GM23338 (cell line): ENCODE measurements around the gene TNNT2. TPM values are rescaled to one million over a fixed set of nuclear protein-coding genes. Genes with fewer than 3 reads are reported as not detected.

Experiments
- ATAC-seq: fragments of 200-7000 bp; cut with Tn5 transposase; 3 replicates; pipeline ENCODE4 v1.9.1; 2020
- DNase-seq: peaks from one replicate; pipeline ENCODE4 v3.0.0-alpha.2; 2015; ENCODE audit warnings: low spot score
- H2AFZ ChIP-seq: fragments of 200-600 bp; sonication (generic); 2 replicates; pipeline ENCODE4 v1.8.0; 2016; ENCODE audit warnings: antibody characterized with exemption, mild to moderate bottlenecking, moderate library complexity
- H3F3A ChIP-seq: fragments of 200-600 bp; sonication (generic); replicated peaks from 2 replicates; pipeline ENCODE4 v1.8.0; 2017; ENCODE audit warnings: antibody characterized with exemption, mixed run types, low read depth
- H3K27ac ChIP-seq: fragments of 200-600 bp; sonication (generic); 2 replicates; pipeline ENCODE4 v1.6.1; 2016; ENCODE audit warnings: low read depth
- H3K27me3 ChIP-seq: fragments of 200-600 bp; sonication (generic); 2 replicates; pipeline ENCODE4 v1.8.0; 2016; ENCODE audit warnings: mild to moderate bottlenecking, mixed run types, moderate library complexity; ENCODE audit not compliant: insufficient read depth
- H3K36me3 ChIP-seq: fragments of 200-600 bp; sonication (generic); 2 replicates; pipeline ENCODE4 v1.8.0; 2016; ENCODE audit warnings: mild to moderate bottlenecking; ENCODE audit not compliant: insufficient read depth
- H3K4me1 ChIP-seq: fragments of 200-600 bp; sonication (generic); 2 replicates; pipeline ENCODE4 v1.8.0; 2016; ENCODE audit warnings: mild to moderate bottlenecking, moderate library complexity; ENCODE audit not compliant: insufficient read depth
- H3K4me2 ChIP-seq: fragments of 200-600 bp; sonication (generic); 2 replicates; pipeline ENCODE4 v1.7.1; 2017; ENCODE audit warnings: mixed run types
- H3K4me3 ChIP-seq: fragments of 200-600 bp; sonication (generic); 2 replicates; pipeline ENCODE4 v1.6.1; 2016; ENCODE audit warnings: mixed run types
- H3K79me2 ChIP-seq: fragments of 200-600 bp; sonication (generic); replicated peaks from 2 replicates; pipeline ENCODE4 v1.8.0; 2017; ENCODE audit warnings: mild to moderate bottlenecking; ENCODE audit not compliant: insufficient read depth
- H3K9me2 ChIP-seq: fragments of 200-600 bp; sonication (generic); 2 replicates; pipeline ENCODE4 v1.8.0; 2017; ENCODE audit not compliant: insufficient read depth
- H4K20me1 ChIP-seq: fragments of 200-600 bp; sonication (generic); replicated peaks from 2 replicates; pipeline ENCODE4 v1.8.0; 2017; ENCODE audit warnings: mild to moderate bottlenecking; ENCODE audit not compliant: insufficient read depth
- H3K27ac Mint-ChIP-seq: 2 replicates; pipeline ENCODE4 v1.8.0; 2020; ENCODE audit warnings: inconsistent platforms, mild to moderate bottlenecking, moderate library complexity, mixed read lengths
- H3K27me3 Mint-ChIP-seq: 3 replicates; pipeline ENCODE4 v1.8.0; 2022; ENCODE audit warnings: low read depth, mild to moderate bottlenecking, moderate library complexity, mixed read lengths, inconsistent platforms; ENCODE audit not compliant: insufficient read depth, poor library complexity
- H3K36me3 Mint-ChIP-seq: 3 replicates; pipeline ENCODE4 v1.8.0; 2021; ENCODE audit warnings: low read depth, mild to moderate bottlenecking, inconsistent platforms, moderate library complexity, mixed read lengths
- H3K4me1 Mint-ChIP-seq: 3 replicates; pipeline ENCODE4 v1.8.0; 2020; ENCODE audit warnings: mild to moderate bottlenecking, inconsistent platforms, mixed read lengths
- H3K4me3 Mint-ChIP-seq: 3 replicates; pipeline ENCODE4 v1.8.0; 2021; ENCODE audit warnings: moderate library complexity, mild to moderate bottlenecking, inconsistent platforms, mixed read lengths
- H3K9me3 Mint-ChIP-seq: 3 replicates; pipeline ENCODE4 v1.8.0; 2020; ENCODE audit warnings: moderate library complexity, mild to moderate bottlenecking, inconsistent platforms, mixed read lengths
- CREB1 ChIP-seq: fragments of 250-450 bp; sonication (Bioruptor Pico); IDR thresholded peaks from 2 replicates; pipeline ENCODE4 v1.5.0; 2020; ENCODE audit warnings: low read depth, mild to moderate bottlenecking, moderate library complexity
- EZH2 ChIP-seq: fragments of 200-600 bp; sonication (generic); IDR thresholded peaks from one replicate; pipeline ENCODE4 v1.8.0; 2017; ENCODE audit warnings: antibody characterized with exemption, mild to moderate bottlenecking, low read depth; ENCODE audit not compliant: unreplicated experiment
- JUNB ChIP-seq: IDR thresholded peaks from one replicate; pipeline ENCODE4 v1.6.1; 2016; ENCODE audit warnings: antibody characterized with exemption; ENCODE audit not compliant: unreplicated experiment
- NANOG ChIP-seq: IDR thresholded peaks from 2 replicates; pipeline ENCODE4 v1.6.1; 2016; ENCODE audit warnings: antibody characterized with exemption, borderline replicate concordance
- POLR2AphosphoS5 ChIP-seq: IDR thresholded peaks from 2 replicates; pipeline ENCODE4 v1.6.1; 2016; ENCODE audit warnings: antibody characterized with exemption, low read depth
- polyA plus RNA-seq: library from polyadenylated mRNA; unstranded; fragments of >200 nt; fragmentation: Nextera tagmentation; extraction: Ambion mirVana; gene quantifications from 2 replicates; pipeline ENCODE4 v1.2.1, GENCODE V29; 2016
- total RNA-seq: library from RNA; depleted of rRNA; stranded (reverse); fragments of >200 nt; shearing (Covaris generic); gene quantifications from 2 replicates; pipeline ENCODE4 v1.2.3, GENCODE V29; 2014
- TF ChIP-seq, protein P1 (sequence below): fragments of 250-450 bp; sonication (Bioruptor Pico); IDR thresholded peaks from 2 replicates; pipeline ENCODE4 v1.5.0; 2020; ENCODE audit warnings: mild to moderate bottlenecking, moderate library complexity
- TF ChIP-seq, protein P2 (sequence below), 2 experiments: fragments of 200-600 bp in 1 of 2; sonication (generic) in 1 of 2; conservative IDR thresholded peaks; 2 replicates each; pipeline versions ENCODE4 v1.5.1 to v1.6.1; 2016 to 2017; ENCODE audit warnings: antibody characterized with exemption in 2 of 2, low read depth in 2 of 2, mild to moderate bottlenecking in 2 of 2, moderate library complexity in 1 of 2
- TF ChIP-seq, protein P3 (sequence below): IDR thresholded peaks from 2 replicates; pipeline ENCODE4 v1.6.1; 2016; ENCODE audit warnings: antibody characterized with exemption

Gene TNNT2
- total and polyA plus RNA-seq, 2 experiments from 2014 or later, result 7.5 to 19.1 TPM

DNA sequence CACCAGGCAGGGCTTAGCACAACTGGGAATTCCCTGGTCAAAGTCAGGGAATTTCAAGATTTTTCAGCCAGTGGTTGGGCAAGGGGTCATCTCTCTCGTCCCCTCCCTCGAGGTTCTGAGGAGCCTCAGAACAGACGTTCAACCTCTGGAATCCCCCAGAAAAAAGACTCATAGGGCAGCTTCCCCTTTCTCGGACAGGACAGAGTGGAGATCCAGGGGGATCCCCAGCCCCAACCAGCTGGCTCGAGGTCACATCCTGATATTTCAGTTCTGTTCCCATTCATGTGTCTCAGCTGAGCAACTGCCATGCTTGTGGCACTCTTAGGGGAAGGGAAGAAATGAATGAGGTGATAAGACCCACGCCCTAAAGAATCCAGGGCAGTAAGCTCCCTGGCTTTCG, 26.6 kb upstream of the TNNT2 start (continued):
- TF ChIP-seq, protein P1, sequence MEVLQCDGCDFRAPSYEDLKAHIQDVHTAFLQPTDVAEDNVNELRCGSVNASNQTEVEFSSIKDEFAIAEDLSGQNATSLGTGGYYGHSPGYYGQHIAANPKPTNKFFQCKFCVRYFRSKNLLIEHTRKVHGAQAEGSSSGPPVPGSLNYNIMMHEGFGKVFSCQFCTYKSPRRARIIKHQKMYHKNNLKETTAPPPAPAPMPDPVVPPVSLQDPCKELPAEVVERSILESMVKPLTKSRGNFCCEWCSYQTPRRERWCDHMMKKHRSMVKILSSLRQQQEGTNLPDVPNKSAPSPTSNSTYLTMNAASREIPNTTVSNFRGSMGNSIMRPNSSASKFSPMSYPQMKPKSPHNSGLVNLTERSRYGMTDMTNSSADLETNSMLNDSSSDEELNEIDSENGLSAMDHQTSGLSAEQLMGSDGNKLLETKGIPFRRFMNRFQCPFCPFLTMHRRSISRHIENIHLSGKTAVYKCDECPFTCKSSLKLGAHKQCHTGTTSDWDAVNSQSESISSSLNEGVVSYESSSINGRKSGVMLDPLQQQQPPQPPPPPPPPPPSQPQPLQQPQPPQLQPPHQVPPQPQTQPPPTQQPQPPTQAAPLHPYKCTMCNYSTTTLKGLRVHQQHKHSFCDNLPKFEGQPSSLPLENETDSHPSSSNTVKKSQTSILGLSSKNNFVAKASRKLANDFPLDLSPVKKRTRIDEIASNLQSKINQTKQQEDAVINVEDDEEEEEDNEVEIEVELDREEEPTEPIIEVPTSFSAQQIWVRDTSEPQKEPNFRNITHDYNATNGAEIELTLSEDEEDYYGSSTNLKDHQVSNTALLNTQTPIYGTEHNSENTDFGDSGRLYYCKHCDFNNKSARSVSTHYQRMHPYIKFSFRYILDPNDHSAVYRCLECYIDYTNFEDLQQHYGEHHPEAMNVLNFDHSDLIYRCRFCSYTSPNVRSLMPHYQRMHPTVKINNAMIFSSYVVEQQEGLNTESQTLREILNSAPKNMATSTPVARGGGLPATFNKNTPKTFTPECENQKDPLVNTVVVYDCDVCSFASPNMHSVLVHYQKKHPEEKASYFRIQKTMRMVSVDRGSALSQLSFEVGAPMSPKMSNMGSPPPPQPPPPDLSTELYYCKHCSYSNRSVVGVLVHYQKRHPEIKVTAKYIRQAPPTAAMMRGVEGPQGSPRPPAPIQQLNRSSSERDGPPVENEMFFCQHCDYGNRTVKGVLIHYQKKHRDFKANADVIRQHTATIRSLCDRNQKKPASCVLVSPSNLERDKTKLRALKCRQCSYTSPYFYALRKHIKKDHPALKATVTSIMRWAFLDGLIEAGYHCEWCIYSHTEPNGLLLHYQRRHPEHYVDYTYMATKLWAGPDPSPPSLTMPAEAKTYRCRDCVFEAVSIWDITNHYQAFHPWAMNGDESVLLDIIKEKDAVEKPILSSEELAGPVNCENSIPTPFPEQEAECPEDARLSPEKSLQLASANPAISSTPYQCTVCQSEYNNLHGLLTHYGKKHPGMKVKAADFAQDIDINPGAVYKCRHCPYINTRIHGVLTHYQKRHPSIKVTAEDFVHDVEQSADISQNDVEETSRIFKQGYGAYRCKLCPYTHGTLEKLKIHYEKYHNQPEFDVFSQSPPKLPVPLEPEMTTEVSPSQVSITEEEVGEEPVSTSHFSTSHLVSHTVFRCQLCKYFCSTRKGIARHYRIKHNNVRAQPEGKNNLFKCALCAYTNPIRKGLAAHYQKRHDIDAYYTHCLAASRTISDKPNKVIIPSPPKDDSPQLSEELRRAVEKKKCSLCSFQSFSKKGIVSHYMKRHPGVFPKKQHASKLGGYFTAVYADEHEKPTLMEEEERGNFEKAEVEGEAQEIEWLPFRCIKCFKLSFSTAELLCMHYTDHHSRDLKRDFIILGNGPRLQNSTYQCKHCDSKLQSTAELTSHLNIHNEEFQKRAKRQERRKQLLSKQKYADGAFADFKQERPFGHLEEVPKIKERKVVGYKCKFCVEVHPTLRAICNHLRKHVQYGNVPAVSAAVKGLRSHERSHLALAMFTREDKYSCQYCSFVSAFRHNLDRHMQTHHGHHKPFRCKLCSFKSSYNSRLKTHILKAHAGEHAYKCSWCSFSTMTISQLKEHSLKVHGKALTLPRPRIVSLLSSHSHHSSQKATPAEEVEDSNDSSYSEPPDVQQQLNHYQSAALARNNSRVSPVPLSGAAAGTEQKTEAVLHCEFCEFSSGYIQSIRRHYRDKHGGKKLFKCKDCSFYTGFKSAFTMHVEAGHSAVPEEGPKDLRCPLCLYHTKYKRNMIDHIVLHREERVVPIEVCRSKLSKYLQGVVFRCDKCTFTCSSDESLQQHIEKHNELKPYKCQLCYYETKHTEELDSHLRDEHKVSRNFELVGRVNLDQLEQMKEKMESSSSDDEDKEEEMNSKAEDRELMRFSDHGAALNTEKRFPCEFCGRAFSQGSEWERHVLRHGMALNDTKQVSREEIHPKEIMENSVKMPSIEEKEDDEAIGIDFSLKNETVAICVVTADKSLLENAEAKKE, result no peak
- TF ChIP-seq, protein P2, sequence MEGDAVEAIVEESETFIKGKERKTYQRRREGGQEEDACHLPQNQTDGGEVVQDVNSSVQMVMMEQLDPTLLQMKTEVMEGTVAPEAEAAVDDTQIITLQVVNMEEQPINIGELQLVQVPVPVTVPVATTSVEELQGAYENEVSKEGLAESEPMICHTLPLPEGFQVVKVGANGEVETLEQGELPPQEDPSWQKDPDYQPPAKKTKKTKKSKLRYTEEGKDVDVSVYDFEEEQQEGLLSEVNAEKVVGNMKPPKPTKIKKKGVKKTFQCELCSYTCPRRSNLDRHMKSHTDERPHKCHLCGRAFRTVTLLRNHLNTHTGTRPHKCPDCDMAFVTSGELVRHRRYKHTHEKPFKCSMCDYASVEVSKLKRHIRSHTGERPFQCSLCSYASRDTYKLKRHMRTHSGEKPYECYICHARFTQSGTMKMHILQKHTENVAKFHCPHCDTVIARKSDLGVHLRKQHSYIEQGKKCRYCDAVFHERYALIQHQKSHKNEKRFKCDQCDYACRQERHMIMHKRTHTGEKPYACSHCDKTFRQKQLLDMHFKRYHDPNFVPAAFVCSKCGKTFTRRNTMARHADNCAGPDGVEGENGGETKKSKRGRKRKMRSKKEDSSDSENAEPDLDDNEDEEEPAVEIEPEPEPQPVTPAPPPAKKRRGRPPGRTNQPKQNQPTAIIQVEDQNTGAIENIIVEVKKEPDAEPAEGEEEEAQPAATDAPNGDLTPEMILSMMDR (conservative IDR thresholded peaks at IDR 0.05; ENCODE audit: low read depth in 2 of 2), result no peak
- TF ChIP-seq JUNB (no peak), POLR2AphosphoS5 (no peak), NANOG (no peak)
- TF ChIP-seq, protein P3, sequence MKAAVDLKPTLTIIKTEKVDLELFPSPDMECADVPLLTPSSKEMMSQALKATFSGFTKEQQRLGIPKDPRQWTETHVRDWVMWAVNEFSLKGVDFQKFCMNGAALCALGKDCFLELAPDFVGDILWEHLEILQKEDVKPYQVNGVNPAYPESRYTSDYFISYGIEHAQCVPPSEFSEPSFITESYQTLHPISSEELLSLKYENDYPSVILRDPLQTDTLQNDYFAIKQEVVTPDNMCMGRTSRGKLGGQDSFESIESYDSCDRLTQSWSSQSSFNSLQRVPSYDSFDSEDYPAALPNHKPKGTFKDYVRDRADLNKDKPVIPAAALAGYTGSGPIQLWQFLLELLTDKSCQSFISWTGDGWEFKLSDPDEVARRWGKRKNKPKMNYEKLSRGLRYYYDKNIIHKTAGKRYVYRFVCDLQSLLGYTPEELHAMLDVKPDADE, result no peak

DNA sequence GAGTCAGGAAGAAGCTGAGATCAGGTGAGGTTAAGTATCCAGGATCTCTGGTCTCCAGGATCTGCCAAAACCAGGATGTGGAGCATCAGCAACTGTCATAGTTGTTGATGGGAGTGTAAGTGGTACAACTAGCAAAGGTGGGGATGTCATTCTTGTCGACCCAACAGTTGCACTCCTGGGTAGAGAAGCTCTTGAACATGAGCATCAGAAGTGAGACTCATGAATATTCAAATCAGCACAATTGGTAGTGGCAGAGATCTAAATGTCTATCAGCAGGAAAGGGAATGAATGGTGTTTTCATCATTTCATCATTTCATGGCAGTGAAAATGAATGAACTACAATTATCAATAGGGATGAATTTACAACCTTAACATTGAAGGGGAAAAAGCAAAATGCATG, 25.9 kb upstream of the TNNT2 start:
- Histone ChIP-seq H3K79me2 (no peaks in the 10 kb centered on the region), H3K27me3 (peaks cover 28% of the 10 kb centered on the region), H4K20me1 (no peaks in the 10 kb centered on the region), H3K4me1 (peaks cover 13% of the 10 kb centered on the region), H3K4me3 (no peak overlapping the region), H3K27ac (no peak overlapping the region), H3K36me3 (no peaks in the 10 kb centered on the region), H3K4me2 (no peak overlapping the region), H3F3A (0 out of 2 replicates have a peak, but pooled peaks cover 5% of the 10 kb centered on the region), H2AFZ (no peak overlapping the region), H3K9me2 (no peaks in the 10 kb centered on the region)
- TF ChIP-seq EZH2 (no peak), CREB1 (CRISPR knock-in tag) (no peak)
- Mint-ChIP-seq H3K4me1 (peaks cover 11% of the 10 kb centered on the region), H3K27ac (no peak overlapping the region), H3K27me3 (peaks cover 20% of the 10 kb centered on the region), H3K4me3 (no peak overlapping the region), H3K36me3 (no peaks in the 10 kb centered on the region), H3K9me3 (no peaks in the 10 kb centered on the region)
- DNase-seq (no peak), ATAC-seq (no peak)
